ENCODE data around the gene FIP1L1. TPM values are rescaled to one million over a fixed set of nuclear protein-coding genes. Genes with fewer than 3 reads are reported as not detected.
"Not testable (repeated sequence)": the region's sequence is repeated elsewhere in the genome, so short reads cannot be mapped to it uniquely, and the experiment has no call there.

Gene FIP1L1
- total RNA-seq, 1 donor from 2014 or later, result 95.0 TPM

DNA sequence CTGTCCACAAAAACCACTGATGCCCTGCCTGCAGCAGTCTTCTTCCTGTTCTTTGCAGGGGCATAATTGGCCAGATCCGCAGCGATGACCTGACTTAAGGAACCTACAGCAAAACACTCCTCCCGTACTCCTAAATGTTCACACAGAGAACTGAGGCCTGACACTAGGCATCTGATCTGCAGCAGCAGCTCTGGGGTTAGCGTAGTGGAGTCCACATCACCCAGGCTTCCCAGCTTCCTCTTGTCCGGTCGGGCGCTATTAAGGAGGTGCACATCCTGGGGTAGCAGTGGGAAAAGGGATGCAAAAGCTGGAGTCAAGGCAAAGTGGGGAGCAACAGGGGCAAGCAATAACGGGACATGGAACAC is 12.3 kb upstream of the FIP1L1 start:
- H3K9me3 Mint-ChIP-seq, result no peaks in the 10 kb centered on the region
- peaks cover 42% of the 10 kb centered on the region for H3K4me1 Mint-ChIP-seq (ENCODE audit: low read depth)
- DNase-seq (ENCODE audit: low spot score), result no peak
- H3K4me3 Mint-ChIP-seq (ENCODE audit: low read depth), result peak overlapping the region; percentile 95
- H3K27ac Mint-ChIP-seq, result peak overlapping the region; percentile 94
- intact Hi-C loops (cut with micrococcal nuclease), result loop anchor here (5.0 to 10.0 kb wide), 3 partner anchors 250 to 697 kb away; partner anchors contain the start of gene CHIC2
- H3K36me3 Mint-ChIP-seq (ENCODE audit: low read depth), result peaks cover 15% of the 10 kb centered on the region
- H3K27me3 Mint-ChIP-seq (ENCODE audit: low read depth), result peaks cover 16% of the 10 kb centered on the region

DNA sequence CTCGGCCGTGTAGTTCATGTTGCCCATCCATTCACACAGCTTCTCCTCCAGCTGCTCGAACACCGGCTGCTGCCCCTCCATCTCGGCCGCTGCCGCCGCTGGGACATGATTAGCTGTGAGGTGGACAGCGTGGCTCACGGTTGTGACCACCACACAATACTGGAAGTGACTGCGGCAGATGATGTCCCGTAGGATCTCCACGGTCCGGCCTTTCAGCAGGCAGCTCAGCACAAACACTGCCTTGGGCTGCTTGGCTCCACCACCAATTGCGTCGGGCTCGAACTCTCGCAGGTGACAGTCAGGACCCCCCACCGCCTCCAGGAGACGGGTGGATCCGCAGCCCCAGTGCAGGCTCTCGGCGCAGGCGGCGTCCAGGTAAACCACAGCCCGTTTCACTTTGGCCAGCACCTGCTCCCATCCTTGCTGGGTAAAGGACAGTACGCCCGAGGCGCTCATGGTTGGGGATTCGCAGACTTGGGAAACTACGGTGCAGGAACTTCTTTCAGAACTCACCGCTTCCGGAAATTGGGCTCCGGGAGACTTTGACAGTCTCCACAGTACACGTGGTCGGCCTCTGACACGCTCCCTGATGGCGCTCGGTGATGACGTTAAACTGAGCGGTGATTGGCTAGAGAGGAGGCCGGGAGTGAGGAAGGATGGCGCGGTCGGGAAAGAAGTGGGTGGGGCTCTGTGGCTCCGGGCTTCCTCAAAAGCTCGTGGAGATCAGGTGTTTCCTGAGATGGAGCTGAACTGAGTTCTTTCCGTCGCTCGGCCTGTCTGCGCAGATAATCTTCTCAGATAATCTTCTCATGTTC is 11.7 kb upstream of the FIP1L1 start, which contains the start of gene SCFD2:
TSS of gene SCFD2 (minus strand) at position 576 of the 815 bp plus-strand sequence.
- Mint-ChIP-seq H3K36me3 (ENCODE audit: low read depth) (peaks cover 9% of the 10 kb centered on the region), H3K4me3 (ENCODE audit: low read depth) (peak within 1 kb of the TSS; percentile 95), H3K27ac (peak within 1 kb of the TSS; percentile 94), H3K4me1 (ENCODE audit: low read depth) (peaks cover 37% of the 10 kb centered on the region), H3K27me3 (ENCODE audit: low read depth) (peaks cover 17% of the 10 kb centered on the region), H3K9me3 (no peaks in the 10 kb centered on the region)
- intact Hi-C loops (cut with micrococcal nuclease), result loop anchor here (1.0 to 10.0 kb wide), 4 partner anchors 12 to 697 kb away; partner anchors contain the start of genes CHIC2 and FIP1L1
- peak; percentile 94 for DNase-seq (ENCODE audit: low spot score)

DNA sequence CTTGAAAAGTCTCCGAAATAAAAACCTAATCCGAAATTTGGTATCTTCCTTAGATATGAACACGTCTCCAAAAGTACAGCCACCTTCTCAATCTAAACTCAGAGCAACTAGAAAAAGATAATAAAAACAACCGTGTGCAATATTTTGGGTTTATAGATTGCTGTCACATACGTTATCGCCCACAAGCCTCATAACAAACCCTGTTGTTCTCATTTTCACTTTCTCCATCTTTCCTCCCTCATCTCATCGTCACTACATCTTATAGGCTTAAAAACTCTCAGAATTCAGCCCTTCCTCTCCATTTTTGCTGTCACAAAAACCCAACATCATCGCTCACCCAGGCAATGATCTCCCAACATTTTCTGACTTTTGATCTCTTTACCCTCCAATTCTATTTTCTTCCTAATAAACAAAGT is 11.1 kb upstream of the FIP1L1 start:
- DNase-seq (ENCODE audit: low spot score), result no peak
- Mint-ChIP-seq H3K27ac (peak overlapping the region; percentile 94), H3K36me3 (ENCODE audit: low read depth) (peaks cover 9% of the 10 kb centered on the region), H3K9me3 (no peaks in the 10 kb centered on the region), H3K4me3 (ENCODE audit: low read depth) (peak overlapping the region; percentile 95), H3K27me3 (ENCODE audit: low read depth) (peaks cover 22% of the 10 kb centered on the region), H3K4me1 (ENCODE audit: low read depth) (peaks cover 33% of the 10 kb centered on the region)
- intact Hi-C loops (cut with micrococcal nuclease), result loop anchor here (1.0 to 10.0 kb wide), 4 partner anchors 11 to 696 kb away; partner anchors contain the start of genes CHIC2 and FIP1L1

DNA sequence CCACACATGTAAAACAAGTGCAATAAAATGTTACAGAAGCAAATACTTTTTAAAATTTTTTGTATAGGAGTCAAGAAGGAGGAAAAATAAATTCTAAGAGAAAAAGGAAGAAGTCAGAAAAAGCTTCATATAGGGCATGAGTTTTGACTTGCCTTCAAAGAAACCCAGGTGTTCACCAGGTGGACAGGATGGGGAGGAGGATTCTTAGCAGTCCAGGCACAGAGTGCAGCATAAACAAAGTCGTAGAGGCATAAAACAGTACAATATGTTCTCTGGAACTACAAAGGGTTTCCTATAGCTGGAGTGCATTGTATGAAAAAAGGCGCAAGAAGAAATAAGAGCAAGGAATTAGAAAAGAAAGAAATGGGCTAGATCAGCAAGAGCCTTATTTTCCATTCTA is 9.7 kb upstream of the FIP1L1 start:
- Mint-ChIP-seq H3K27ac (no peak overlapping the region), H3K4me3 (ENCODE audit: low read depth) (no peak overlapping the region), H3K4me1 (ENCODE audit: low read depth) (peaks cover 24% of the 10 kb centered on the region), H3K9me3 (no peaks in the 10 kb centered on the region), H3K27me3 (ENCODE audit: low read depth) (peaks cover 31% of the 10 kb centered on the region), H3K36me3 (ENCODE audit: low read depth) (peaks cover 1% of the 10 kb centered on the region)
- intact Hi-C loops (cut with micrococcal nuclease), result loop anchor here (5.0 to 10.0 kb wide), 3 partner anchors 253 to 695 kb away; partner anchors contain the start of gene CHIC2
- no peak for DNase-seq (ENCODE audit: low spot score)

DNA sequence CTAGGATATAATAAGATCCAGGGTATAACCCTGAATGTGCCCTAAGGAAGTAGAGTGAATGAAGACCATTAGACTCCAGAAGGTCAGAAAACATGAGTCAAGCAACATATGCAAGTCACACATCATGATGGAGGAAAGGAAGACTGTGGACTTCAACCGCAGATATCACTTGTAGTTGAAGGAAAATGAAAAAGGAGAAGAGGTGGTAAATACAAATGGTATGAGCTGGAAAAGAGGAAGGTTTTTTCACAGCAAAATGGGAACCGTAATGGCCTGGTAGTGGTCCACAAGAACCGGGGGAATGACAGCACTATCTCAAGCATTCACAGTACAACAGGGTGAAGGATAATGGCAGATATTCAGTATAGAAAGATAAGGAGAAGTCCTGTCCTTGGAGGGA is 6.4 kb upstream of the FIP1L1 start:
- intact Hi-C loops (cut with micrococcal nuclease), result loop anchor here (10.0 kb wide), 2 partner anchors 356 to 864 kb away; no protein-coding TSS in a partner anchor
- Mint-ChIP-seq H3K36me3 (ENCODE audit: low read depth) (no peaks in the 10 kb centered on the region), H3K4me3 (ENCODE audit: low read depth) (no peak overlapping the region), H3K9me3 (no peaks in the 10 kb centered on the region), H3K27ac (no peak overlapping the region), H3K27me3 (ENCODE audit: low read depth) (peaks cover 36% of the 10 kb centered on the region), H3K4me1 (ENCODE audit: low read depth) (peaks cover 13% of the 10 kb centered on the region)
- DNase-seq (ENCODE audit: low spot score), result no peak

DNA sequence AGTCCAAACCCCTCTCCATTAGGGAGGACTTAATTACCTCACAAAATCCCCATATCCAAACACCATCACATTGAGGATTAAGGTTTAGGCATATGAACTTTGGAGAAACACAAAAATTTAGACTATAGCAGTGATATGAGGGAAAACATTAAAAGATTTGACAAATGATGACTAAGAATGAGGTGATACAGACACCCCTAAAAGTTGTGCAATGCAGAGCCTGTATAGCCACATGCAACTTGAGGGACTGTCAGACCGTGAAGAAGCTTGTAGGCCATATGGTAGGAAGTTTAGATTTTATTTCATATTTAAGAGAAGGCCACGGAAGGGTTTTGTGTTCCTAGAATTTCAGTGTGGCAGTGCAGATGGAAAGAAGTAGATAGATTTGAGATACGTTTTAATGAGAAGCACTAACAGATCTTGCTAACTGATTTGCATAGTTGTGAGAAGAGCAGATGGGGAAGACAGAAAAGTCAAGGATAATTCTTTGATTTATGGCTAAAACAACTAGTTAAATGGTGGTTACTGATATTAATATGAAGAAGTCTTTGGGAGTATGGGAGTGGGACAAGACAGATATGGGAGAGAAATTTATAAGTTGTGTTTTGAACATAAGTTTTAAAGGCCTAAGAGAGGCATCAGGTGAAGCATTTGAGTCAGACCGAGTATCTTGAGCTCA is 5.5 kb upstream of the FIP1L1 start:
- no peak overlapping the region for H3K4me3 Mint-ChIP-seq (ENCODE audit: low read depth)
- no peak overlapping the region for H3K27ac Mint-ChIP-seq
- H3K4me1 Mint-ChIP-seq (ENCODE audit: low read depth), result peaks cover 7% of the 10 kb centered on the region
- no peak for DNase-seq (ENCODE audit: low spot score)
- peaks cover 36% of the 10 kb centered on the region for H3K27me3 Mint-ChIP-seq (ENCODE audit: low read depth)
- H3K36me3 Mint-ChIP-seq (ENCODE audit: low read depth), result no peaks in the 10 kb centered on the region
- no peaks in the 10 kb centered on the region for H3K9me3 Mint-ChIP-seq
- intact Hi-C loops (cut with micrococcal nuclease), result loop anchor here (10.0 kb wide), 2 partner anchors 357 to 863 kb away; no protein-coding TSS in a partner anchor

DNA sequence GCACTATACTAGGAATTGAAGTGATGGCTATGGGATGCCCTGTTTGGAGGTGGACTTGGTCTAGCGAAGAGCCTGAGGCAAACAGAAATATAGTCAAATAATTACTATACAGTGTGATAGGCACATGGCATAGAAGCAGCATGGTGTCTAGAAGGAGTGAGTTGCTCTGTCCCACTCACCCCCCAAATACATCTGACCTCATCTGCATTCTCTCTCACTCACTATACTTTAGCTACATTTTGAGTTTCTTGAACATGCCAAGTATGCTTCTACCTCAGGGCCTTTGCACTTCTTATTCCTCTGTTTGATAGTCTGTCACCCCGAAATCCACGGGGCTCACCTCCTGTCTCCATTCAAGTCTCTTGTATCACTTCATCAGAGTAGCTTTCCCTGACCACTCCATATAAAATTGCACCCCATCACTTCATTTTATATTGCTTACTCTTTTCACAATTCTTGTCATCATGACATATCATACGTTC is 2.6 kb upstream of the FIP1L1 start:
- Mint-ChIP-seq H3K9me3 (no peaks in the 10 kb centered on the region), H3K4me3 (ENCODE audit: low read depth) (no peak overlapping the region), H3K36me3 (ENCODE audit: low read depth) (peaks cover 4% of the 10 kb centered on the region), H3K27ac (no peak overlapping the region), H3K4me1 (ENCODE audit: low read depth) (peaks cover 16% of the 10 kb centered on the region), H3K27me3 (ENCODE audit: low read depth) (peaks cover 23% of the 10 kb centered on the region)
- intact Hi-C loops (cut with micrococcal nuclease), result loop anchor here (5.0 to 10.0 kb wide), 5 partner anchors 57 to 1533 kb away; partner anchors contain the start of gene DCUN1D4
- DNase-seq (ENCODE audit: low spot score), result no peak

DNA sequence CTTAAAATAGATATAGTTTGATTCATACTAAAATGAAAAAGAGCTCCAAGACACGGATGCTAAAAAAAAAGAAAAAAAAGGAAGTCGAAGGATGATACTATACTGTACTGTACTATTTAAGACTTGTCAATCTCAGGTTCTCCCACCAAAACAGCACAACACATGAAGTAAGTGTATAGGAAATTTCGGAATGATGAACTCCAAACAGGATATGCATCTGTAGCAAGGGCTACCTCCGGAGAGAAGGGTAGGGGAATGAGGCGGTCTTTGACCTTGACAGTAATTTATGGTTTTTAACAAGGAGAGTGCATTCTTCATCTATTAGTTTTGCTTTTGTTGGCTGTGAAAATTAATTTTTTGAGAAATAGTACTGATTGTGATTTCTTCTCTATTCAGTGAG is 541 bp upstream of the FIP1L1 start:
- no peaks in the 10 kb centered on the region for H3K9me3 Mint-ChIP-seq
- H3K4me3 Mint-ChIP-seq (ENCODE audit: low read depth), result peak overlapping the region; percentile 97
- peaks cover 9% of the 10 kb centered on the region for H3K27me3 Mint-ChIP-seq (ENCODE audit: low read depth)
- intact Hi-C loops (cut with micrococcal nuclease), result loop anchor here (1.0 to 10.0 kb wide), 6 partner anchors 11 to 1535 kb away; partner anchors contain the start of genes DCUN1D4 and SCFD2
- no peak for DNase-seq (ENCODE audit: low spot score)
- peak overlapping the region; percentile 92 for H3K27ac Mint-ChIP-seq
- peaks cover 9% of the 10 kb centered on the region for H3K36me3 Mint-ChIP-seq (ENCODE audit: low read depth)
- H3K4me1 Mint-ChIP-seq (ENCODE audit: low read depth), result peaks cover 21% of the 10 kb centered on the region

DNA sequence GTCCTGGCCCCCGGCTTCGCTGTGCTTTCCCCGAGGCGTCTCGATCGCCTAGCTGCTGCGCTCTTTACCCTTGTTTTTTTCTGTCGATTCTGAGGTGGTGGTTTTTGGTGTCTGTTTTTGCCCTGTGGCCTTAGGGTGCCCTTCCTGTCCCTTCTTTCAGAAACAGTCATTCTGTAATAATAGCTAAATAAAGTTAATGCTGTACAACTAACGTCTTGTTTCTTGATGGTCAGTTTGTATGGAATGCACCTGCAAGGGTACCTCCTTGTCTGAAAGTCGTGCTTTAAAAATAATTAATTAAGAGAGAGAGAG is 686 bp downstream of the FIP1L1 start:
- peaks cover 25% of the 10 kb centered on the region for H3K4me1 Mint-ChIP-seq (ENCODE audit: low read depth)
- peak overlapping the region; percentile 97 for H3K4me3 Mint-ChIP-seq (ENCODE audit: low read depth)
- no peaks in the 10 kb centered on the region for H3K9me3 Mint-ChIP-seq
- H3K36me3 Mint-ChIP-seq (ENCODE audit: low read depth), result peaks cover 20% of the 10 kb centered on the region
- no peak for DNase-seq (ENCODE audit: low spot score)
- intact Hi-C loops (cut with micrococcal nuclease), result loop anchor here (5.0 to 10.0 kb wide), 5 partner anchors 54 to 1536 kb away; partner anchors contain the start of gene DCUN1D4
- H3K27me3 Mint-ChIP-seq (ENCODE audit: low read depth), result peaks cover 5% of the 10 kb centered on the region
- peak overlapping the region; percentile 92 for H3K27ac Mint-ChIP-seq

DNA sequence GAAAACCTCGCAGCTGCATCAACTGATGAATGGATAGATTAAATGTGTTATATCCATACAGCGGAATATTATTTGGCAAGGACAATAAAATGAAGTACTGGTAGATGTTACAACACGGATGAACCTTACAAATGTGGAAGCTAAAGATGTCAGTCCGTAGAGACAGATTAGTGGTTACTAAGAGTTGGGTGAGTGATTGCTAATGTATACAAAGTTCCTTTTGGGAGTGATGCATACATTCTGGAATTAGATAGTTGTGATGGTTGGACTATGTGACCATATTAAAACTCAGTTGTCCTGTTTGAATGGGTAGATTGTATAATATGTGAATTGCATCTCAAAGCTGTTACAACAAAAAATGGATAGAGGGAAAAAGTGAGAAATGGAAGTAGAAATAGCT is 2.8 kb downstream of the FIP1L1 start:
- intact Hi-C loops (cut with micrococcal nuclease), result no loop called here
- H3K4me3 Mint-ChIP-seq (ENCODE audit: low read depth), result no peak overlapping the region
- H3K36me3 Mint-ChIP-seq (ENCODE audit: low read depth), result peaks cover 34% of the 10 kb centered on the region
- H3K4me1 Mint-ChIP-seq (ENCODE audit: low read depth), result peaks cover 25% of the 10 kb centered on the region
- no peaks in the 10 kb centered on the region for H3K9me3 Mint-ChIP-seq
- no peak for DNase-seq (ENCODE audit: low spot score)
- H3K27ac Mint-ChIP-seq, result no peak overlapping the region
- peaks cover under 1% of the 10 kb centered on the region for H3K27me3 Mint-ChIP-seq (ENCODE audit: low read depth)

DNA sequence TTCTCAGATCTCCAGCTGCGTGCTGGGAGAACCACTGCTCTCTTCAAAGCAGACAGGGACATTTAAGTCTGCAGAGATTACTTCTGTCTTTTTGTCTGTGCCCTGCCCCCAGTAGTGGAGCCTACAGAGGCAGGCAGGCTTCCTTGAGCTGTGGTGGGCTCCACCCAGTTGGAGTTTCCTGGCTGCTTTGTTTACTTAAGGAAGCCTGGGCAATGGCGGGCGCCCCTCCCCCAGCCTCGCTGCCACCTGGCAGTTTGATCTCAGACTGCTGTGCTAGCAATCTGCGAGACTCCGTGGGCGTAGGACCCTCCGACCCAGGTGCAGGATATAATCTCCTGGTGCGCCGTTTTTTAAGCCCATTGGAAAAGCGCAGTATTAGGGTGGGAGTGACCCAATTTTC is 32.0 kb downstream of the FIP1L1 start:
- intact Hi-C loops (cut with micrococcal nuclease); H3K27me3 Mint-ChIP-seq (ENCODE audit: low read depth): not testable (repeated sequence)

DNA sequence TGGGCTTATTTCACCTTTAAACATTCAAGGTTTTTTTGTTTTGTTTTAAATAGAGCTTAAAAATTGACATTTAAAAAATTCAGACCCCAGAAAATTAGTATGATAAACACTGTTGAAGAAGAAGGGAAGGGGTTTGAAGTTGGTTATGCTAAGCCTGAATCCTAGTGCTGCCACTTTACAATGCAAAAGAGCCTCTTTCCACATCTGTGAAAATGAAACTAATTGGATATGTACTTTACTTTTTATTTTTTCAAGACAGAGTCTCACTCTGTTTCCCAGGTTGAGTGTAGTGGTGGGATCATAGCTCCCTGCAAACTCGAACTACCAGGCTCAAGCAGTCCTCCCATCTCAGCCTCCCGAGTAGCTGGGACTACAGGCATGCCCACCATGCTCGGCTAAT is 41.8 kb downstream of the FIP1L1 start:
- Mint-ChIP-seq H3K27me3 (ENCODE audit: low read depth) (no peaks in the 10 kb centered on the region), H3K27ac (no peak overlapping the region), H3K4me1 (ENCODE audit: low read depth) (peaks cover 11% of the 10 kb centered on the region), H3K36me3 (ENCODE audit: low read depth) (peaks cover 23% of the 10 kb centered on the region), H3K9me3 (no peaks in the 10 kb centered on the region), H3K4me3 (ENCODE audit: low read depth) (no peak overlapping the region)
- no peak for DNase-seq (ENCODE audit: low spot score)
- intact Hi-C loops (cut with micrococcal nuclease), result no loop called here

More for the DNA sequence above, 32.0 kb downstream of the FIP1L1 start:
- not testable (repeated sequence) for DNase-seq (ENCODE audit: low spot score); H3K4me3 Mint-ChIP-seq (ENCODE audit: low read depth); H3K9me3 Mint-ChIP-seq; H3K27ac Mint-ChIP-seq
- Mint-ChIP-seq H3K36me3 (ENCODE audit: low read depth) (peaks cover 57% of the 10 kb centered on the region), H3K4me1 (ENCODE audit: low read depth) (peaks cover 28% of the 10 kb centered on the region)

Measured in activated T-helper 2 cell treated with anti-CD3 and anti-CD28 coated beads, Interferon-gamma antibody, Interleukin-2, Interleukin-4, amounts not matched to agents 10 μg/mL and 5 μg/mL and 100 μg/mL, durations not matched to agents 14 hours and 24 hours and 36 hours (primary cell).